ENCODE results near the gene DICER1.

GRCh38 chr14:95106971-95107370 is 50.4 kb downstream of the DICER1 start:
- TF ChIP-seq CTCF (IDR thresholded peaks at IDR 0.05) (no peak), EZH2phosphoT487 (IDR thresholded peaks at IDR 0.05) (no peak), EZH2 (IDR thresholded peaks at IDR 0.05) (no peak)

Measured in neural progenitor cell (in vitro differentiated cells).